Measurements from ENCODE around the gene SKAP1.
"Not testable (repeated sequence)": the region's sequence is repeated elsewhere in the genome, so short reads cannot be mapped to it uniquely, and the experiment has no call there.

Gene SKAP1

DNA sequence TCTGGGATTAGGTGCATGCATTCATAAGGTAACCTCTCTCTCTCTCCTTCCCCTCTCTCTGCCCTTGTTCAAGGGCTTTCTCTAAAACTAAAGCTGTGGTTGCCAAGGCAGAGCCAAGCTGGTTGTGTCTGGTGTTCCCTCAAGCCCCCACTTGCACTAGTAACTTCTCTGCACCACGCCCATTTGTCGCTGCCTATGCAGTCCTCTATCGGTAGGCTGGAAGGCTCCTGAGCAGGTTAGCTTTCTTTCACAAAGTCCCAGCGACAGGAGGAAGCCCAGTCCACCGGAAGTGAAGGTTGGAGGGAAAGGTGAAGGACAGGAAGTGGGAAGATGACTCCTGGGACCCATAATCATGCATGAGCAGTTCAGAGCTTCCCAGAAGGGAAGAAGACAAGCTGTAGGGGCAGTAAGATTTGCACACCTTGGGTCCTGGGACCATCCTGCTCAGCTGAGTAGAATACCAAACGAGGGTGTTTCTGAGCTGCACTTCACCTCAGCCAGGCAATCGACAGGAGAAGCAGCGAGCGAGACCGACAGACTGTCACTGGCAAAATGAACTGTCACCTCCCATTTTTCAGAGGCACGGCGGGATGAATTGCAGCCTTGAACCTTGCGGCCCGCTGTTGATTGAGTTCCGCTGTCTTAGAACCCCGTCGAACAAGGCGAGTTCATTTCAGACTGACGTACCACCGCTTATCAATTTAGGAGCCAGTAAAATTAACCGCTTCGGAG, 14.7 kb upstream of the SKAP1 start:
- DNase-seq, result peak; percentile 53

DNA sequence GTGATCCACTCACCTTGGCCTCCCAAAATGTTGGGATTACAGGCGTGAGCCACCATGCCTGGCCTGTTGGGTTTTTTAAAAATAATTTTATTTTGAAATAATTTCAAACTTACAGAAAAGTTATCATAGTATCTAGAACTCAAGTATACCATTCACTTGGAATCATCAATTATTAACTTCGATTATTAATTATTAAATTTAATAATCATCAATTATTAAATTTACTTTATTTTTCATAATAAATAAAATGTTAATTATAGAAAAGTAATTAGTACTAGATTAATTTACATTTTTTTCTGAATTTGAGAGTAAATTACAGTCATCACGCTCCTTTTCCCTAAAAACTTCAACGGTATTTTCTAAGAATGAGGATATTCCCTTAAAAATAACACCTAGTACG, 13.7 kb upstream of the SKAP1 start:
- no peak for DNase-seq

DNA sequence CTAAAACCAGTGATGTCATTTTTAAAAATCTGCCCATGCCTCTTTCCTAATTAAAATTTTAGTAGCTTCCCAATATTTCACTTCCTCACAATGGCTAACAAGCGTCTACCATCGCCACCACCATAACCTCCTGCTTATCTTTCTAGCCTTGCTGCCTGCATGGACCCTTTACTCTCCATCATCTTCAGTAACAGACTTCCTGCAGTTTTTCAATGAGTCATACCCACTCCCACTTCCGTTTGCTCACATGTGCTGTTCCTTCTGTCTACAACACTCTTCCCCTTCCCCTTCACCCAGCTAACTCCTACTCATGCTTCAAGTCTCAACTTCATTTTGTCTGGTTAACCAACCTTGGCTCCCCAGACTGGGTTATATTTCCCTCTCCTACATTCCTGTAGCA, 12.8 kb upstream of the SKAP1 start:
- DNase-seq, result no peak

DNA sequence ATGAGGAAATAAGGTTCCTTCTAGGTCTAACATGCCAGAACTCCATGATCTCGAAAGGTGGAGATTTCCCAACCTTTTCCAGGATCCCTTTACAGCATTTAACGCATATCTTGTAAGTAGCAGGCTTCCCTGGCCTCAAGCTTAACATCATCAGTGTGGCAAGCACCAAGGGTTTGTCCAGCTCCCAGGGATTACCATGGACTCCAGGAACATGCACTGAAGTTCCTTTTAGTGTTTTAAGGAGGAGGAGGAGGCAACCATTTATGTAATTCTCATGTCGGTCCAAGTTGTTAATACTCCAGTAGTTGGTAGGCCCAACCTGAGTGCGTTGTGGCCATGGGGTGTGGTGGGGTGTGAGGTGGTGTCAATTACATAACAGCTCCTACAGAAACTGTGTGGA, 11.8 kb upstream of the SKAP1 start:
- DNase-seq, result no peak

DNA sequence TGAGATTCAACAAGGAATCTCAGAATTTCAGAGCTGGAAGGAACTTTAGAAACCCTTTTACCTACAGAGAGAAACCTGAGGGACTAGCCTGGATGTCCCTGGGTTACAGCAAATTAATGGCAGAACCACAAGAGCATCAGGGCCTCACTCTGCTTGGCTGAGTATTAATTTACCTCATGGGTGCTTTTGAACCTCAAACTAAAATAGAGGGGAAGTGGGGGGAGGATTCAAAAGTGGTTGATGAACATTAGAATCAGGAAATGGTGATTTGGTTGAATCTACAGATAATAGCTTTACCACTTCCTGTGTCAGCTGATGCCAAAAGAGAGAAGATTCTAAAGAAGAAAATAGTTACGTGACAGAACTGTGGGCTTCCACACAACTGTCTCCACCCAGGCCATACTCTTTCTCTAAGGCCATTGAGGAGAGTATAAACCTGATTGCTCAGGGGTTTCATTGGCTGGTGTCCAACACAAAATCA, 11.3 kb upstream of the SKAP1 start:
- DNase-seq, result peak; percentile 19

DNA sequence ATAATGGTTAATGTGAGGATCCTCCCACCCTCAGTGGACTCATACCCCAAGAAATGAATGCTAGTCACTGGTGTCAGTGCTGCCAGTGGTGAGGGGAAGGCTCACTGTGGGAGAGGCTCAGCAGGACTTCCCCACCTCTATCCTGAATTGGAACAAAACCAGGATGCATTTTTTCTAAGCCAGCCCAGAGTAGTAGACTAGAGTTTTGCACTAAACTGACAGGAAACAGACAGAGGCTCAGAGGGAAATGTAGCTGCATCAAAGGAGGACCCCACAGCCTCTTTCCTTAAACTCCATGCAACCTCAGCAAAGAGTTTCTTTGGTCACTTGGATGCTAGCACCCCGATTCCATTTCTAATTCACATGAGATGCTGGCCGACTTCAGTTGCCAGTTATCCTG, 10.7 kb upstream of the SKAP1 start:
- DNase-seq, result no peak

DNA sequence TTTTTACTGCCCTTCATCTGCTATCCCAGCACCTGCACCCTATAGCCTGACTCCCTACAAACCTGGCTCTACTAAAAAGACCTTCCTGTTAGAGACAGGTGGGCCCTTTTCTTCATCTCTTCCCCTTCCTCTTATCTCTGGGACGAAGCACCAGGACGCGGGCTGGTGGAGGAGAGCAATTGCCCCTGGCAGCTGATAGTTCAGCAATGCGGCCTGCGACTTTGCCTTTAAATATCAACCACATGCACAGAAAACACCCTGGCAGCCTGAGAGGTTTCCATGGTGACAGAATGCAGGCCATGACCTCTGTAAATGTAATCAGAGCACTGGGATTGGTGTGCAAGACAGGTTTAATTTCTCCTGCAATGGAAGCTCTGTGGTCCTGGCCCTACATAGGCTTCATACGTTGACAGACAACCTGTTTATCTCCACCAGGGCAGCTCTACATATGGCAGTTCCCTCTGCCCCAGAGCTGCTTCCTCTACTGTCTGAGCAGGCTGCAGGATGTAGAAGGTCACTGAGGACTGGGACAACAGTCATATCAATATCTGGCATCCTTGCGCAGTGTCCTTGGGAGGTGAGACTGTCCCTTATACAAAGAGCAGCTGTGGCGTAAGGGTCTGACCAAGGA, 10.0 kb upstream of the SKAP1 start:
- peak; percentile 41 for DNase-seq

DNA sequence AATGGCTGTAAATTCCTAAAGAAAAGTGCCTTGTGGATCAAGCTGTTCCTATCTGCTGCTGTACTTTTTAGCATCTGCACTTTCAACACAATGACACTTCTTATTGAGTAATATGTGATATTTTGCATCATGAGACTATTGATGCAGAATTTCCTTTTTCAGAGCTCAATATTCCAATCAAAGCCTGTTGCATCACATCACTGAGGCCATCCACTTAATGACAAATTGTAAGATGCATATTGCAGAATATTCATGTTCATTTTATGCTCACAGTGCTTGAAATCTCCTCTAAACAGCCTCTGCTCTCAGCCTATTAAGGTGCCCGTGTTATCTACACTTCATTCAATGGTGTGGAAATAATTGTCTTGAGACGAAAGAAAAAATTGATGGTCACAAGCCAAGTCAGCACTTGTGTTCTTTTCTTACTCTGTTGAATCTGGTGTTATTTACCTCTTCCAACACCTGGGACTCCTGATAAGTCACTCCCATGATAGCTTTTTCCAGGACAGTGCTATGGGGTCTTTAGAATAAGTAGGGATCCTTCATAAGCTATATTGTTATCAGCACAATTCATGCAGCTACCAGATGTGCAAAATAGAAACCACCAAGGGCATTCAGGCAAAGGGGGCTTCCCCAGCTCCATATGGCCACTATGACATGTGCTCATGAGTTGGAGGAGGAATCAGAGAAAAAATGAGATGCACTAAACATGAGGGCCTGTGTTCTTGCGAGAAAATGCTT, 9.3 kb upstream of the SKAP1 start:
- peak; percentile 46 for DNase-seq

DNA sequence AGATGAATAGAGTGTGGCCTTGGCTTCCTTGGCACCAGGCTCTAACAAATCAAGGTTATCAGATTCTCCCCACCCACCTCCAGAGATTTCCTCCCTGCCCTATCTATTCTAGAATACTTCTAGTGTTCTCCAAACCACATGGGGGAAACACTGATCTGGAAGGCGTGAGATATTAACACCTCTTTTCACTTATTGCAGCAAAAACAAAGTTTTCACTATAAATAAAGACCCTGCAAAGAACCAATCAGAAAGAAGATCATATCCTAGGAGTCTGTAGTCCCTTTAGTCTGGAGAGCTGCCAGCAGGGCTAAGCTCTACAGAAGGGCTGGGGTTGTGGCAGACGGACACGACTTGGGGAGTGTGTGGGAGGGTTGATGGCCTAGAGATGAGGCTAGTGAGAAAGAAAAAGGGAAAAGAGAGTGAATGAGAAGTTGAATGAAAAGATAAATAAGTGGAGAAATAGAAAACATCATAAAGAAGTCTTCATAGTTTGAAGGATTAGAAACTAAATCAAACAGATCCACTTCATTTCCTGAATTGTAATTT, 8.6 kb upstream of the SKAP1 start:
- no peak for DNase-seq

DNA sequence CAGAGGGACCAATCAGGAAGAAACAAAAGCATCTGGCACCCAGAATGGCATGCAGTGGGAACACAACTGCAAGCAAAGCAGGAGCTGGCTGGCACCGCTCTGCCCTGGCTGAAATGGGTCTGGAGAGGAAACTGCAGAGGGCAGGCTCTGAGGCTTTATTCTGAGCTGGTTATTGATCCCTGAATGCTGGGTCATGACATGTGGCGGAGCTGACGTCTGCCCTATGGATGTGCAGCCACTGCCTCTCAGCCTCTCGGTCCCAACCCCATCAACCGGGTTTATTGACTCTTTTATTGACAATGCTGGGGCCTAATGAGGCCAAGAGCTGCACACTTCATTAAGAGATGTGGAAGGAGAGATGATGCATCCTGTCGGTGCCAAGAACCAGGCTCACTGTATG, 3.9 kb upstream of the SKAP1 start:
- DNase-seq, result no peak

DNA sequence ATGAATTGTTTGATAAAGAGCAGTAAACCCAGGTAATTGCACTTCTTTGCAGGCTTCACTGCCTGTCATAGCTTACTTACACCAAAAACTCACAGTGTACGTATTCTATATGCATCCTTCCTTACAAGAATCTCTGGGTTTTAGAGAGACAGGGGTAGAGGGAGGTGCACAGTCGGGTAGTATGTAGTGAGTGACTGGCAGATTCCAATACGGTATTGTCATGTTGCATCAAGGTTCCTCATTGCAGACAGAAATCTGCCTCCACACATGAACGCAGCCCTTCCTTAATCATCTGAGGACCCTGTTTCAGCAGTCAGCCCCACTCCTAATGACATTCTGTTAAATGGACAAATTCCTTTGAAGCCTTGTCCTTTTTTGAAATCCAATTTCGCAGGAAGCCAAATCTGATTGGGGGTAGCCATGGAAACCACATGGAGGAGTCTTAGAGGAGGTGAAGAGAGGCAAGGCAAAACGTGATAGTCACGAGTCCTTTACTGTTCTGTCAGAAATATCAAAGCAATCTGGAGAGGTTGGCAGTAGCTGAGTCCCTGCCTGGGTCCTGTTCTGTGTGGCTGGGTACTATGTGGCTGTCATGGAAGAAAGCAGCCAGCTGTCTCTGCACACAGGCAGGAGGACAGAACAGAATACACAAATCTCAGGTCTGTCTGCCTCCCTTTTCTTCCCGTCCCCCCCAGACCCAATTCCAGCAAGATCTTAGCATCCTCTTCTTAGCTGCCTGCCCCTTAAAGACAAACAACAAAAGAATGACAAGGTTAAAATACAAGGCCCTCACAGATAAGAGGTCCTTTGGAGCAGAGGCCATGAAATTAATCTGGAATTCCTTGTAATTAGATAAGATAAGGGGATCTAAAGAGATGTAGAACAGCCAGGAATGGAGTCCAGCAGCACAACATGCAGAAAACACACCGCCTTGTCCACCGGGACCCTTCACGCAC, 3.1 kb upstream of the SKAP1 start:
- DNase-seq, result no peak

DNA sequence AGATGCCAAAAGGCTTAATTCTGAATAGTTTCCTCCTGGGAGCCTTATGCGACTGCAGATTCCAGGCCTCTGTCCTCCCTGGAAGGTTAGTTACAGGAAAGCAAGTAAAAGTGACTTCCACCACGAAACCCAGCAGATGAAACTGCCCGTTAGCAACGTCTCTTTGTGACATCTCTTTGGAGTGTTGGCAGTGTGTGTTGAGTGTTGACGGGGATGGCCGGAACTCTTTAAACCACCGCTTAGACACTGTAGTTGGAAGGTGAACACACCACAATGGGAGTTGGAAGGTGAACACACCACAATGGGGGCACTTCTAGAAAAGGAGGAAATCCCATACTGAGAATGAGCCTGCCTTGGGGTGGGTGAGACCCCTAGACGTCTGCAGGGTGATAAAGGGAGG, 858 bp downstream of the SKAP1 start:
- DNase-seq, result peak; percentile 41

DNA sequence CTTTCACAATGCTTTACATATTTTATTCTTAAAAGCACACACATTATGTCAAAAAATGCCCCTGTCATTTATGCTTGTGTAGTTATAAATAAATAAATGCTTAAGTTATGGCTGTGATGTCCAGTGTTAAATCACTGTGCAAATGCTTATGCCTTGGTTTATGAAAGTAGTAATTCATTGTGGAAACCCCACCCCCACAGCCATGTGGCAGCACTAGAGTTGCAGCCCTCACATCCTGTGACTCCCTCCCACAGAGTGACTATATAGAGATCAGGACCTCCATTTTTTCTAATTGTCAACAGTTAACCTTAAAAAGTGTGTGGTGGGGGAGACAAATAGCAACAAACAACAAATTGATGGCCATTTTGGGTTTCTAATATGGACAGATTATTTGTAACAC, 2.4 kb downstream of the SKAP1 start:
- peak; percentile 84 for DNase-seq

DNA sequence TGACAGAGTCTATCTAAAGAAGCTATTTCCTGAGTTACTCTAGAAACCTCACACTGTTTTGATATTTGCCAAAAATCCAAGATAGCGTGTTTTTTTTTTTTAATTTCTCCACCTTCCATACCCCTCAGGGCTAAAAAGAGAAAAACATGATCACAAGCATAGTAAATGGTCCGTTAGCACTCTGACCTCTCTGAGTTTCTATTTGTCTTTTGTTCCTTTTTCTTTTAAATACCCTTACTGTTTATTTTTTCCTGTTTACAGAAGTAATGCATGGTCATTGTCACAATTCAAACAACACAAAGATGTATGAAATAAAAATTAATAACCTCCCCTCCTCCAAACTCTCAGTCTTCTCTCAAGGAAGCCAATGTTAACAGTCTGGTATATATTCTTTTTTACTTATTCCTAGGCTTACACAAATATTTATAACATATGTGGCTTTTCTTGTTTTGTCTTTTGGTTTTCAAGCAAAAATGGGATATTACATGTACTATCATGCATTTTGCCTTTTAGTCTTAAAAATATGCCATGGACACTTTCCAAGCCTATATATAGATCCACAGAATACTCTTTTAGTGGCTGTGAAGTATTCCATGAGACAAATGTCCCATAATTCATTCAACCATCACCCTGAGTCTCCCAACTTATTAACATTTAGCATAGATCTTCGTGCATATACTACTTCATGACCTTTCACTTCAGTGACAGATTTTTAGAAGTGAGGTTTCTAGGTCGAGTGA, 3.1 kb downstream of the SKAP1 start:
- no peak for DNase-seq

DNA sequence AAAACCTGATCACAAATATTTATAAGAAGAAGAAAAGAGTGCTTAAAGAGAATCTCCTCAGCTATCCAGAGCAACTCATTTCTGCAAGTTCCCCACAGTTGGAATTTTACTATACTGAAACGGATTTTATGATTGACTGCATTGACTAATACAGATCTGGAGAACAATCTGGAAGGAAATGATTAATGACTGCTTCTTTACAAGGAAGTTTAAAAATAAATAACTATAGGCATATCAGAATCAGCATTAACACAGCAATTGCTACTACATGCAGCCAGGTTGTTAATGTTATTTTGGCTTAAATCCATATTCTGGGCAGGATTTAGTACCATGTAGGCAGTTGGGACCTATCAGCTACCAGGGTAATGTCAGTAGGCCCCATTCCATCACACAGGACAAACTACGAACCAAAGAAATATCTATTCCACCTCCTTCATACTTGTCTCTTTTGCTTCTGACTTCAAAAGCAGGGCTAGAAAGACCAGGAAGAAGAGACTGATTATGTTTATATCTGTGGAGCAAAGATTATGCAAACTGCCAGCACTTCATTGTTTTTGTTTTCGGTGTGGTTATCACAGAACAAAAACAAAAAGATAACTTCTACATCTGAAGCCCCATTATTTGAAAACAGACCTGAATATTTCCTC, 3.9 kb downstream of the SKAP1 start:
- DNase-seq, result no peak

DNA sequence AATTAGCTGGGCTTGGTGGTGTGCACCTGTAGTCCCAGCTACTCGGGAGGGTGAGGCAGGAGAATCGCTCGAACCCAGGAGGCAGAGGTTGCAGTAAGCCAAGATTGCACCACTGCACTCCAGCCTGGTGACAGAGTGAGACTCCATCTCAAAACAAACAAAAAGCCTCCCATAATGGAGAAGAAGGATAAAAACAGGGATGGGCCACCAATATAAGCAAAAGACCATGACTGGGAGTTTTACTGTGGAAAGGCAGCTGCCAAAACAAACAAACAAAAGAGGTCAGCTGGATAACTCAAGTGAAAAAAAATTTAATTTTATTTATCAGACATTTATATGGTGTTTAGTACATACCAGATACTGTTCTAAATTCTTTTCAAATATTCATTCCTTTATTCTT, 8.0 kb downstream of the SKAP1 start:
- DNase-seq, result not testable (repeated sequence)

DNA sequence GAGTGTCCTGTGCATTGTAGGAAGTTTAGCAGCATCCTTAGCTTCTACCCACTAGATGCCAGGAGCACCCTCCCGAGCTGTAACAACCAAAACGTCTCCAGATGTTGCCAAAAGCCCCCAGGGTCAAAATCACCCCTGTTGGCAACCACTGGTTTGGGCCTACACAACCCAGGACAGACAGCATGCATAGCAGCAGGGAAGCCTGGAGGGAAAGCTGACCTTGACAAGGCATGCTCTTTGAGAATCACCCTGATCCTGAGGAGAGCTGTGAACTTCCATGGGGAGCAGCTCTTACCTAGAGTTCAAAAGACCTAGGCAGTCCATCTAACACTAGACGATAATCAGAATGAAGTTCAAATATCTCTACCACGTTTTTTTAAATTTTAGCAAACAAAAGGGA, 9.2 kb downstream of the SKAP1 start:
- no peak for DNase-seq

DNA sequence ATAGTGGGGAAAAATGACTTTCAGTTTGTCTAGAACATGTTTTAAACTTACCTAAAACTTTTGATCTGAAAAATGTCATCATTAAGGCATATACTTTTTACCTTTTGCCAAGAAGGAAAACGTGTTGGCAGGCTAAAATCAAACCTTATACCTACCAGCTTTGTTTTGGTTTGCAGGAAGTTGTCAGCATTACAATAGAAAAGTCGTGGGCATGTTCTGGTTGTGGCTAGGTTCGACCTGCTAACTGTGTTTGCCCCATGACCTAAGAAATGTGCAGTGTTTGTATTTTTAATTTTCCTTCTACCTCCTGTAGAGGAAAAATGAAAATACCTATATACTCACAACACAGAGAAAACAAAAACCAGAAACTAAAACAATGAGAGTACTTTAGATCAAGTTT, 13.0 kb downstream of the SKAP1 start:
- DNase-seq, result no peak

DNA sequence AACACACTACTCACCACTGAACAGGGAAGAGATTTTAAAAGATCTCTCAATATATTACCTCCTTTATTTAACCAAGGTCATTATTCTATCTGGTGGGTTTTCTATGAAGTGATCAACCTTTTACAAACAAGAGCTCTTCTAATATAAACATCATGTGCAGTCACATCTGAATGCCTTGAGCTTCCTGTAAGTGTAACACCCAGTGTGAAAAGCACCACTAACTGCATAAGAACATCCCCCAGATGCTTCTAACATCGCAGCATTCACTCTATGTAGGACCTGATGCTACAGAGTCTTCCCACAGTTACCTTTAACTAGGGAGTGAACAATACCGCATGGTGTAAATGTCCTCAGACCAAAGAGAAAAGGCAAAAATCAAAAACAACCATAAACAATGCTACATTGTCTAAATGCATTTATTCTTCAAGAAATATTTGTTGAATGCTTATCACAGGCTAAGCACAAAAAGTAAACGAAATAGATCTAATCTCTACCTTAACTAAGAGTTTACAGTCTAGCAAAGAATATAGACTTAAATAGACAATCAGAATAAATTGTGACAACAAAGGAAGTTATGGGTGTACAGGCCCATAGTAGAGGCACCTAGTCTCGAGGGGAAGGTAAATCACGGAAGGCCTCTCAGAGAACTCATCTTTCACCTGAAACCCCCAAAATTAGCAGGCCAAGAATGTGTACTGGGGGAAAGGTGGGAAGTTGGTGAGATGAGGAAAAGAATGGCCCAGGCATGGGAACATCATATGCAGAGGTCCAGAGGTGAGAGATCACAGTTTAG, 16.2 kb downstream of the SKAP1 start:
- DNase-seq, result no peak

DNA sequence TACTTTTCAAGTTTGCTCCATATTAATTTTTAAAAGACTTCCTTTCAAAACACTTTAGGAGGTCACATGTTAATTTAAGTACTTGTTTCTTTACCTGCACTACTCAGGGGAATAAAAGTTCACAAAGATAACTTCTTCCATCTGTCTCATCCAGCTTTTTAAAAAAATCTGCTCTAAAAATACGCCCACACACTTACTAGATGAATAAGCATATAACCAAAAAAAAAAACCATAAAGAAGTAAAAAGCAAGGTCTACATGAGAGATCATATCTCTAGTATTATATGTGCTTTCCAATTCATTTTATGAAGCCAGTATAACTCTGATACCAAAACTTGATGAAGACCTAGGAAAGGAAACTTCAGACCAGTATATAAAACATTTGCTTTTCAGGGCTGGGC, 17.2 kb downstream of the SKAP1 start:
- no peak for DNase-seq

Data from stimulated activated CD4-positive, alpha-beta T cell treated with anti-CD3 and anti-CD28 coated beads, Interleukin-15, amount 100 ng/mL, for 24 hours (primary cell).